ENCODE data around the gene C8B. TPM values are rescaled to one million over a fixed set of nuclear protein-coding genes. Genes with fewer than 3 reads are reported as not detected.

C8B gene
- total and polyA plus RNA-seq, 2 of the 13 experiments (the other 11 are each of a cell fraction or from before 2014, with no cell fraction given), result 8.4 to 11.3 TPM

- TF ChIP-seq ZBTB46 (CRISPR knock-in tag; IDR thresholded peaks at IDR 0.05; ENCODE audit: borderline replicate concordance) (no peak), NBN (conservative IDR thresholded peaks at IDR 0.05) (no peak), SMAD9 (CRISPR knock-in tag; IDR thresholded peaks at IDR 0.05) (no peak), RAD21 (CRISPR knock-in tag; IDR thresholded peaks at IDR 0.05) (no peak), ELF3 (CRISPR knock-in tag; IDR thresholded peaks at IDR 0.05) (peak; percentile 97), TP53 (CRISPR knock-in tag; conservative IDR thresholded peaks at IDR 0.05) (peak; percentile 70; the same call in 1 of the 2 replicates), BRCA1 (CRISPR knock-in tag; IDR thresholded peaks at IDR 0.05) (0 out of 2 replicates have a peak, but pooled peaks have one; percentile 74), AHR (CRISPR knock-in tag; IDR thresholded peaks at IDR 0.05) (no peak; the same call in 1 of the 2 replicates), NFYC (CRISPR knock-in tag; IDR thresholded peaks at IDR 0.05) (no peak), ZNF841 (CRISPR knock-in tag; IDR thresholded peaks at IDR 0.05; ENCODE audit: borderline replicate concordance) (no peak), SSRP1 (CRISPR knock-in tag; IDR thresholded peaks at IDR 0.05) (peak; percentile 61), KLF9 (CRISPR knock-in tag; IDR thresholded peaks at IDR 0.05; ENCODE audit: low read depth) (no peak), ZNF513 (CRISPR knock-in tag; conservative IDR thresholded peaks at IDR 0.05) (no peak), TRIM24 (CRISPR knock-in tag; IDR thresholded peaks at IDR 0.05) (peak; percentile 75), MBD4 (IDR thresholded peaks at IDR 0.05; ENCODE audit: borderline replicate concordance, low read length) (no peak; the same call in 1 of the 2 replicates), ZNF782 (CRISPR knock-in tag; IDR thresholded peaks at IDR 0.05; ENCODE audit: borderline replicate concordance) (peak; percentile 25; the same call in 1 of the 2 replicates)
- TF ChIP-seq, protein P1, sequence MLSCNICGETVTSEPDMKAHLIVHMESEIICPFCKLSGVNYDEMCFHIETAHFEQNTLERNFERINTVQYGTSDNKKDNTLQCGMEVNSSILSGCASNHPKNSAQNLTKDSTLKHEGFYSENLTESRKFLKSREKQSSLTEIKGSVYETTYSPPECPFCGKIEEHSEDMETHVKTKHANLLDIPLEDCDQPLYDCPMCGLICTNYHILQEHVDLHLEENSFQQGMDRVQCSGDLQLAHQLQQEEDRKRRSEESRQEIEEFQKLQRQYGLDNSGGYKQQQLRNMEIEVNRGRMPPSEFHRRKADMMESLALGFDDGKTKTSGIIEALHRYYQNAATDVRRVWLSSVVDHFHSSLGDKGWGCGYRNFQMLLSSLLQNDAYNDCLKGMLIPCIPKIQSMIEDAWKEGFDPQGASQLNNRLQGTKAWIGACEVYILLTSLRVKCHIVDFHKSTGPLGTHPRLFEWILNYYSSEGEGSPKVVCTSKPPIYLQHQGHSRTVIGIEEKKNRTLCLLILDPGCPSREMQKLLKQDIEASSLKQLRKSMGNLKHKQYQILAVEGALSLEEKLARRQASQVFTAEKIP (CRISPR knock-in tag; IDR thresholded peaks at IDR 0.05; ENCODE audit: borderline replicate concordance), result no peak
- TF ChIP-seq, protein P2, sequence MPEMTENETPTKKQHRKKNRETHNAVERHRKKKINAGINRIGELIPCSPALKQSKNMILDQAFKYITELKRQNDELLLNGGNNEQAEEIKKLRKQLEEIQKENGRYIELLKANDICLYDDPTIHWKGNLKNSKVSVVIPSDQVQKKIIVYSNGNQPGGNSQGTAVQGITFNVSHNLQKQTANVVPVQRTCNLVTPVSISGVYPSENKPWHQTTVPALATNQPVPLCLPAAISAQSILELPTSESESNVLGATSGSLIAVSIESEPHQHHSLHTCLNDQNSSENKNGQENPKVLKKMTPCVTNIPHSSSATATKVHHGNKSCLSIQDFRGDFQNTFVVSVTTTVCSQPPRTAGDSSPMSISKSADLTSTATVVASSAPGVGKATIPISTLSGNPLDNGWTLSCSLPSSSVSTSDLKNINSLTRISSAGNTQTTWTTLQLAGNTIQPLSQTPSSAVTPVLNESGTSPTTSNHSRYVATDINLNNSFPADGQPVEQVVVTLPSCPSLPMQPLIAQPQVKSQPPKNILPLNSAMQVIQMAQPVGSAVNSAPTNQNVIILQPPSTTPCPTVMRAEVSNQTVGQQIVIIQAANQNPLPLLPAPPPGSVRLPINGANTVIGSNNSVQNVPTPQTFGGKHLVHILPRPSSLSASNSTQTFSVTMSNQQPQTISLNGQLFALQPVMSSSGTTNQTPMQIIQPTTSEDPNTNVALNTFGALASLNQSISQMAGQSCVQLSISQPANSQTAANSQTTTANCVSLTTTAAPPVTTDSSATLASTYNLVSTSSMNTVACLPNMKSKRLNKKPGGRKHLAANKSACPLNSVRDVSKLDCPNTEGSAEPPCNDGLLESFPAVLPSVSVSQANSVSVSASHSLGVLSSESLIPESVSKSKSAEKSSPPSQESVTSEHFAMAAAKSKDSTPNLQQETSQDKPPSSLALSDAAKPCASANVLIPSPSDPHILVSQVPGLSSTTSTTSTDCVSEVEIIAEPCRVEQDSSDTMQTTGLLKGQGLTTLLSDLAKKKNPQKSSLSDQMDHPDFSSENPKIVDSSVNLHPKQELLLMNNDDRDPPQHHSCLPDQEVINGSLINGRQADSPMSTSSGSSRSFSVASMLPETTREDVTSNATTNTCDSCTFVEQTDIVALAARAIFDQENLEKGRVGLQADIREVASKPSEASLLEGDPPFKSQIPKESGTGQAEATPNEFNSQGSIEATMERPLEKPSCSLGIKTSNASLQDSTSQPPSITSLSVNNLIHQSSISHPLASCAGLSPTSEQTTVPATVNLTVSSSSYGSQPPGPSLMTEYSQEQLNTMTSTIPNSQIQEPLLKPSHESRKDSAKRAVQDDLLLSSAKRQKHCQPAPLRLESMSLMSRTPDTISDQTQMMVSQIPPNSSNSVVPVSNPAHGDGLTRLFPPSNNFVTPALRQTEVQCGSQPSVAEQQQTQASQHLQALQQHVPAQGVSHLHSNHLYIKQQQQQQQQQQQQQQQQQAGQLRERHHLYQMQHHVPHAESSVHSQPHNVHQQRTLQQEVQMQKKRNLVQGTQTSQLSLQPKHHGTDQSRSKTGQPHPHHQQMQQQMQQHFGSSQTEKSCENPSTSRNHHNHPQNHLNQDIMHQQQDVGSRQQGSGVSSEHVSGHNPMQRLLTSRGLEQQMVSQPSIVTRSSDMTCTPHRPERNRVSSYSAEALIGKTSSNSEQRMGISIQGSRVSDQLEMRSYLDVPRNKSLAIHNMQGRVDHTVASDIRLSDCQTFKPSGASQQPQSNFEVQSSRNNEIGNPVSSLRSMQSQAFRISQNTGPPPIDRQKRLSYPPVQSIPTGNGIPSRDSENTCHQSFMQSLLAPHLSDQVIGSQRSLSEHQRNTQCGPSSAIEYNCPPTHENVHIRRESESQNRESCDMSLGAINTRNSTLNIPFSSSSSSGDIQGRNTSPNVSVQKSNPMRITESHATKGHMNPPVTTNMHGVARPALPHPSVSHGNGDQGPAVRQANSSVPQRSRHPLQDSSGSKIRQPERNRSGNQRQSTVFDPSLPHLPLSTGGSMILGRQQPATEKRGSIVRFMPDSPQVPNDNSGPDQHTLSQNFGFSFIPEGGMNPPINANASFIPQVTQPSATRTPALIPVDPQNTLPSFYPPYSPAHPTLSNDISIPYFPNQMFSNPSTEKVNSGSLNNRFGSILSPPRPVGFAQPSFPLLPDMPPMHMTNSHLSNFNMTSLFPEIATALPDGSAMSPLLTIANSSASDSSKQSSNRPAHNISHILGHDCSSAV (CRISPR knock-in tag; IDR thresholded peaks at IDR 0.05; ENCODE audit: borderline replicate concordance), result no peak
Observed at GRCh38 chr1:56910441-56910985, 55.3 kb downstream of the C8B start (continued).

All from HepG2 (cell line).